SH-SY5Y (cell line): ENCODE data around the gene ZBTB20.

Experiments used
- GATA2 ChIP-seq: IDR thresholded peaks from 2 replicates; pipeline ENCODE4 v1.6.1; 2011; ENCODE audit warnings: mild to moderate bottlenecking, low read depth, low read length
- GATA3 ChIP-seq: IDR thresholded peaks from 2 replicates; pipeline ENCODE4 v1.6.1; 2011; ENCODE audit warnings: low read depth, mild to moderate bottlenecking, low read length, moderate library complexity

The ZBTB20 gene

GRCh38 chr3:115019900-115020299, 127.2 kb downstream of the ZBTB20 start:
- TF ChIP-seq GATA2 (no peak), GATA3 (no peak)

DNA sequence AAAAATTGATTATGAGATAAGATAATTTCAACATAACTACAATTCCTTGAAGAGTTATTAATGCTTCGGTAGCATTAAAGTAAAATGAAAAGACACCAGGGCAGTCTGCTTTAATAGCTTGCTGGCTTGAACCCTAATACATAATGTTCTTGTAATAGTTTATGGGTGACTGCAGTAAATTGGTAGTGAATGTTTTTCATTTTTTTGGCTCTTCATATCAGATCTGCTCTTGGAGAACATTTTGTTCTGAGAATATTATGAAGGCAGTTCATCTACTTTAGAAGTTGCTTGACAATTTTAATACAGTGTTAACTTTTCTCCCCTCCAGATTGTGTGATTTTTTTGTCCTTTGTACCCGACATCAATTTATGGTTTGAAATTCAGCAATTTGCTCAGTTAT, 128.4 kb downstream of the ZBTB20 start:
- TF ChIP-seq GATA2: no peak

- TF ChIP-seq GATA3 (no peak), GATA2 (no peak)
Measured at GRCh38 chr3:115007966-115008365, 139.1 kb downstream of the ZBTB20 start.

- TF ChIP-seq GATA3: no peak
- TF ChIP-seq GATA2: no peak
Measured at GRCh38 chr3:115004201-115005140, 142.6 kb downstream of the ZBTB20 start.

DNA sequence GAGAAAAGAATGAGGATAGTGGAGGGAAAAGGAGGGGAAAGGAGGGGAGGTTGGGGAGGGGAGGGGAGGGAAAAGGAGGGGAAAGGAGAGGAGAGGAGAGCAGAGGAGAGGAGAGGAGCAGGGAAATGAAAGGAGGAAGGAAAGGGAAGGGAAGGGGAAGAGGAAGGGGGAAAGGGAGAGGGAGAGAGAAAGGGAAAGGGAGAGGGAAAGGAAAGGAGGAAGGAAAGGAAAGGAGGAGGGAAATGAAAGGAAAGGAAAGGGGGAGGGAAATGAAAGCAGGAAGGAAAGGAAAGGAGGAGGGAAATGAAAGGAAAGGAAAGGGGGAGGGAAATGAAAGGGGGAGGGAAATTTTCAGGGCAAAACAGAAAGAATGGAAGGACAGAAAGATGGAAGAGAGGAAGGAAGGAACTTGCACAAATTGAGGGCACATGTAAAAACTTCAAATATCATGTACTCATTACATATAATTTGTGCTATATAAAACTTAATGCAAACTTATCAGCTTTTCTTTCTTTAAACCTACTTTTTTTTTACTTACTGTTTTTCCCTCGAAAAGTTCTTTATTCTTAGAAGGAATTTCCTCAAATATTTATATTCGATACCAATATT, 148.0 kb downstream of the ZBTB20 start:
- TF ChIP-seq GATA3: no peak
- no peak for TF ChIP-seq GATA2

GRCh38 chr3:114994554-114995341, 152.3 kb downstream of the ZBTB20 start:
- no peak for TF ChIP-seq GATA2
- no peak for TF ChIP-seq GATA3

DNA sequence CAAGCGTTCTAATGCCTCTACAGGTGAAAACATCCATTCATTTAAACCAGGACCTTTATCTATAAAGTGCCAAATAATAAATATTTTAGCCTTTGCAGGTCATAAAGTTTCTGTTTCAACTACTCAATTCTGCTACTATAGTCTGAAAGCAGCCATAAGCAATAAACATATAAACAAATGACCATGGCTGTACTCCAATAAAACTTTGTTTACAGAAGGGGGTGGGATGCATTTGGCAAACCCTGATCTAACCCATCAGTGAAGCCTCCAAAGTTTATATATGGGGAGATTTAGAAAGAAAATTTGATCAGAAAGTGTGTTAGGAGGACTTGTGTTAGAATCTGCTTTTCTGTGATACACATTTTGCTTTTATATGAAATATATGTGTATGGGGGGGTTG, 161.3 kb downstream of the ZBTB20 start:
- TF ChIP-seq GATA3 (no peak), GATA2 (no peak)

DNA sequence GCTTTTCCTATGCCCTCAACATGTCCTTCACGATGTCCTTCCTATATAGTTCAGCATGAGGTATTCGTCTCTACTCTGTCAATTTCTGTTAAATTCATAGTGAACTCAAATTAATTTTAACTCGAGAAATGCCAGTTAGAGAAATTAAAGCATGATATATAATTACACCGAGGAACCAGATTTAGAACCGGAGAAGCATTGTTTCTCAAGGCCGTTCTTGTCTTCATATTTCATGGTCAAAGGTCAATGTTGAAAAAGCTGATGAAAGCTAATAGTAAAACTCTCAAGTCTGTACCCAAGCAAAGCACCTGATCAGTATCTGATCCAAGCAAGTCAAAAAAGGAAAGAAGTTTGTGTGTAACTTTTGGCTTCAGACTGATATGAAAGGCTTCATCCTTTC, 163.8 kb downstream of the ZBTB20 start:
- no peak for TF ChIP-seq GATA2
- no peak for TF ChIP-seq GATA3

- TF ChIP-seq GATA3 (no peak), GATA2 (no peak)
Measured at GRCh38 chr3:114974387-114974786, 172.7 kb downstream of the ZBTB20 start.

DNA sequence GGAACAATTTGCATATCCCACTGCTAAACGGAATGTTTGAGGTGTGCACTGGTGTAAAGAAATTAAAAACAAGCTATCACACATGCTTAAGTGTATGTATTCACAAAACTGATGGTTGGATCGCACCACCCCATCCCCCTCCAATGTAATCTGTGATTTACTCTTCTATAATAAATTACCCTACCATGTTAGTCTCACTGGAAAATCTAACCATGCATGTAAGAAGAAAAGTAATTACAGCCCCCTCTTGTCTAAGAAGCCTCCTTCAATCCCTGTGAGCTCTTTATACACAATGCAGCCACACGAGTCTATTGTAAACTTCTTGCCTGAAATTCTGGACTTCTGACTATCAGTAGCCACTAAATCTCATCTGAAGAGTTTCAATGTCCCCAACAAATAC, 173.6 kb downstream of the ZBTB20 start:
- TF ChIP-seq GATA3 (no peak), GATA2 (no peak)

DNA sequence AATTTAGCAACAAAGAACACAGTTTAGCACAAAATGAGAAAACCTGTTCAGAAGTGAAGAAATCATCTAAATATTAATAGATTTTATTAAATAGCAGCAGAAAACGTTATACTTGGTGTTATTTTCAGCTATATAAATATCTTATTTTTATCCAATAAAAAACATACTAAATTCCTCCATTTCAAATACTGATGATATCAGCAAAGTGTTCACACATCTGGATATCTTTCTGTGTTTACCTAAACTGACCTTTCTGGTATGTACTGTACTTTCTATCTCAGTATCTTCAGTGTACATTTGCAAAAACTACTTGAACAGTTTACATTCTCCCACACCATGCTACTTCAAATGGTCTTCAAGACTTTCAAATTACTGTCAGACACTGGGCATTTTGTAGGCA, 179.9 kb downstream of the ZBTB20 start:
- no peak for TF ChIP-seq GATA3
- TF ChIP-seq GATA2: no peak

- no peak for TF ChIP-seq GATA2
- no peak for TF ChIP-seq GATA3
Measured at GRCh38 chr3:114962189-114962588, 184.9 kb downstream of the ZBTB20 start.

DNA sequence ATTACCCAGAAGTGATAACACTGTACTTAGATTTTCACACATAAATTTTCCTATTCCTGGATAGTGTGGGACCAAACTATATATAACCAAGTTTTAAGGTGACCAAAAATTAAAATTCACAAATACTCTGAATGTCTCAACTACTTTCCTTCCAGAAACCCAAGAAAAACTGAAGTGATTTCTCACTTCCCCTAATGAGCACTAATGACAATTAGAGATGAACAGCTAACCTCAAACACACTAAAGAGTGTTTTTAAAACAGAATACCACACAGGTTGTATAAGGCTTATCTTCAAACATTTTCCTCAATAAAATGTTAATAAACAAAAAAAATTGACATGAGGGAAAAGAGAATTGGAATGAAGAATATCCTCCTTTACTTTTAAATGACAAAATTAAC, 188.2 kb downstream of the ZBTB20 start:
- no peak for TF ChIP-seq GATA3
- TF ChIP-seq GATA2: no peak

DNA sequence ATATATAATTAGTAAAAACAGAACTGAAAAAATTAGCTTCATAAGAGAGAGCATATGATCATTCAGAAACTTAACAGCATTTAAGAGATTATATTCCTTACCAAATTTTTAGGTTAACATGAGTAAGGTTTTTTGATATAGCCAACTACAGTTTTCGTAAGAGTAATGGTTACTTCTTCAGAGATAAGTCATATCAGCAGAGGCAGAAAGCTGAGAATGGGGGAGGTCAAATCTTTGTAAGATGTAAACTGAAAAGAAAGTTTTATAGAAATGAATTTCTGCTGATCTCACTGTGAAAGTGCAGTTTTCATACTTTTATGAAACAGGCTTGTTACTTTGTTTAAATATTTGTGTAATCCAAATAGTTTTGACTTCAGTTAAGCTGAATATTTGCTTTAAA, 193.3 kb downstream of the ZBTB20 start:
- TF ChIP-seq GATA2 (no peak), GATA3 (no peak)
